Gastroesophageal sphincter (tissue), 3 donors: Measurements from ENCODE around the gene ALG1.

ENCODE experiments used
- CTCF ChIP-seq, 4 experiments: fragments of 200-600 bp in 2 of 4; fragments of 450-650 bp in 2 of 4; sonication (generic) in 1 of 4; IDR thresholded peaks; one replicate each; pipeline ENCODE4 v1.5.1; 2017 to 2019; ENCODE audit warnings: antibody characterized with exemption in 4 of 4, mild to moderate bottlenecking in 2 of 4, moderate library complexity in 2 of 4
- EP300 ChIP-seq: sonication (generic); formaldehyde crosslinking; IDR thresholded peaks from one replicate; pipeline ENCODE4 v1.6.1; 2017; ENCODE audit warnings: antibody characterized with exemption, mild to moderate bottlenecking

DNA sequence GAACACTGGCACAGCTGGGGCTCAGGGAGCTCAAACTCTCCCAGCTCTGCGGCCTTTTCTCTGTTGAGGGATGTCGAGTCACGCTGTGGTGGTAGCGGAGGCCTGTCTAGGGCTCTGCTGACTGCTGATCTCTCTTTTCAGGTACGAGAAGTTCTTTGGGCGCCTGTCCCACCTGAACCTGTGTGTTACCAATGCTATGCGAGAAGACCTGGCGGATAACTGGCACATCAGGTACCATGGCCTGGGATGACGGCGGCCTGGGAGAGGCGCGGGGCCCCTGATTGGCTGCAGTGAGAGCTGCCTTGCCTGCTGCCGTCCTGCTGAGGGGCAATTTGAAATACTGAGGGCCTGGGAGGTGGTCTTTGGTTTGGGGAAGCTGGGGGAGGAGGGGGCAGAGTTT, 5.7 kb downstream of the ALG1 start:
- TF ChIP-seq CTCF (IDR thresholded peaks at IDR 0.05) (no peak), EP300 (no peak)
